ENCODE results near the gene EVC2. TPM values are rescaled to one million over a fixed set of nuclear protein-coding genes. Genes with fewer than 3 reads are reported as not detected.

EVC2 gene
- polyA plus RNA-seq, 3 donors: 0.04 to 0.12 (median 0.08) TPM

GRCh38 chr4:5571646-5572045 lies 136.7 kb downstream of the EVC2 start:
- Histone ChIP-seq H3K79me2 (ENCODE audit: insufficient read depth, low read length) (no peaks in the 10 kb centered on the region), H3K27me3 (ENCODE audit: control insufficient read depth in 2 of 2, insufficient read depth in 2 of 2, low read length in 2 of 2) (no peaks in the 10 kb centered on the region), H2AFZ (ENCODE audit: insufficient read depth, low read depth, low read length, poor library complexity, severe bottlenecking) (no peak overlapping the region), H3K27ac (ENCODE audit: low read depth in 1 of 2, low read length in 2 of 2) (no peak overlapping the region), H4K20me1 (ENCODE audit: insufficient read depth, low read length) (no peaks in the 10 kb centered on the region), H3K9ac (ENCODE audit: insufficient read depth, low read length, poor library complexity, severe bottlenecking) (no peak overlapping the region), H3K36me3 (replicated peaks in 1 of 2; ENCODE audit: control insufficient read depth in 1 of 2, insufficient read depth in 2 of 2, low read length in 2 of 2) (no peaks in the 10 kb centered on the region), H3K4me1 (ENCODE audit: control insufficient read depth in 1 of 2, insufficient read depth in 2 of 2, low read length in 2 of 2) (no peaks in the 10 kb centered on the region), H3K4me2 (replicated peaks; ENCODE audit: extremely low read depth, low read length, poor library complexity, severe bottlenecking) (no peak overlapping the region), H3K4me3 (replicated peaks in 1 of 3; ENCODE audit: low read depth in 2 of 3, low read length in 3 of 3) (no peak overlapping the region), H3K9me3 (replicated peaks in 1 of 2; ENCODE audit: control insufficient read depth in 1 of 2, insufficient read depth in 1 of 2, low read length in 2 of 2) (no peaks in the 10 kb centered on the region)
- TF ChIP-seq CTCF (IDR thresholded peaks at IDR 0.05): no peak
- DNase-seq: no peak
- no peak overlapping the region for H3K4me3 Mint-ChIP-seq
- H3K27me3 Mint-ChIP-seq (ENCODE audit: low read depth in 3 of 3): peaks cover 0 to 2% (median 1%) of the 10 kb centered on the region in 3 donors
- WGBS (ENCODE audit: insufficient coverage): 100% methylated on average over 2 of the region's 5 CpGs
- no peaks in the 10 kb centered on the region for H3K4me1 Mint-ChIP-seq
- intact Hi-C loops (cut with micrococcal nuclease): no loop called here
- H3K27ac Mint-ChIP-seq: no peak overlapping the region
- peaks cover 0 to 1% (median 0%) of the 10 kb centered on the region in 7 donors for H3K9me3 Mint-ChIP-seq
- no peaks in the 10 kb centered on the region for H3K36me3 Mint-ChIP-seq

- no peak overlapping the region for H3K27ac ChIP-seq (ENCODE audit: low read depth in 1 of 2, low read length in 2 of 2)
- H3K4me1 Mint-ChIP-seq: no peaks in the 10 kb centered on the region
- no peak overlapping the region for H2AFZ ChIP-seq (ENCODE audit: insufficient read depth, low read depth, low read length, poor library complexity, severe bottlenecking)
- no peaks in the 10 kb centered on the region for H3K79me2 ChIP-seq (ENCODE audit: insufficient read depth, low read length)
- H3K36me3 Mint-ChIP-seq: no peaks in the 10 kb centered on the region
- no peaks in the 10 kb centered on the region for H3K4me1 ChIP-seq (ENCODE audit: control insufficient read depth in 1 of 2, insufficient read depth in 2 of 2, low read length in 2 of 2)
- H3K9ac ChIP-seq (ENCODE audit: insufficient read depth, low read length, poor library complexity, severe bottlenecking): no peak overlapping the region
- H3K27ac Mint-ChIP-seq: peak overlapping the region in 1 of 7 donors; percentile 20
- intact Hi-C loops (cut with micrococcal nuclease): no loop called here
- H3K4me2 ChIP-seq (replicated peaks; ENCODE audit: extremely low read depth, low read length, poor library complexity, severe bottlenecking): no peak overlapping the region
- peaks cover 0 to 3% (median 0%) of the 10 kb centered on the region in 7 donors for H3K9me3 Mint-ChIP-seq
- no peaks in the 10 kb centered on the region for H3K27me3 ChIP-seq (ENCODE audit: control insufficient read depth in 2 of 2, insufficient read depth in 2 of 2, low read length in 2 of 2)
- no peak overlapping the region for H3K4me3 ChIP-seq (replicated peaks in 1 of 3; ENCODE audit: low read depth in 2 of 3, low read length in 3 of 3)
- WGBS (ENCODE audit: insufficient coverage): 96% methylated on average over 5 of the region's 5 CpGs
- H4K20me1 ChIP-seq (ENCODE audit: insufficient read depth, low read length): no peaks in the 10 kb centered on the region
- H3K4me3 Mint-ChIP-seq: no peak overlapping the region
- DNase-seq: no peak
- H3K36me3 ChIP-seq (replicated peaks in 1 of 2; ENCODE audit: control insufficient read depth in 1 of 2, insufficient read depth in 2 of 2, low read length in 2 of 2): no peaks in the 10 kb centered on the region
- H3K9me3 ChIP-seq (replicated peaks in 1 of 2; ENCODE audit: control insufficient read depth in 1 of 2, insufficient read depth in 1 of 2, low read length in 2 of 2): no peaks in the 10 kb centered on the region
- H3K27me3 Mint-ChIP-seq (ENCODE audit: low read depth in 3 of 3): peaks cover 1 to 2% (median 1%) of the 10 kb centered on the region in 3 donors
- no peak for TF ChIP-seq CTCF (IDR thresholded peaks at IDR 0.05)
Measured at GRCh38 chr4:5569451-5569850, 138.9 kb downstream of the EVC2 start.
